ENCODE results near the gene THSD7B.

DNA sequence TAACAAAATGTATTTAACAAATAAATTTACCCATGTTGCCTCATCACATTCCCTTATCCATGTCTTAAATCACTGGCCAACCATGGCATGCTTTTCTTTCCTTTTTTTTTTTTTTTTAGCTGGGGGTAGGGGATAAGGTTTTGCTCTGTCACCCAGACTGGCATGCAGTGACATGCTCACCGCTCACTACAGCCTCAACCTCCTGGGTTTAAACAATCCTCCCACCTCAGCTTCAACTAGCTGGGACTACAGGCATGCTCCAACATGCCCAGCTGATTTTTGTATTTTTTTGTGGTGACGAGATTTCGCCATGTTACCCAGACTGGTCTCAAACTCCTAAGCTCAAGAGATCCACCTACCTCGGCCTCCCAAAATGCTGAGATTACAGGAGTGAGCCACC lies 266.4 kb downstream of the THSD7B start:
- no peak for TF ChIP-seq FOSL2 (IDR thresholded peaks at IDR 0.05)
- no peak for TF ChIP-seq FOSL2 (CRISPR knock-in tag; IDR thresholded peaks at IDR 0.05)
- TF ChIP-seq, protein P1, sequence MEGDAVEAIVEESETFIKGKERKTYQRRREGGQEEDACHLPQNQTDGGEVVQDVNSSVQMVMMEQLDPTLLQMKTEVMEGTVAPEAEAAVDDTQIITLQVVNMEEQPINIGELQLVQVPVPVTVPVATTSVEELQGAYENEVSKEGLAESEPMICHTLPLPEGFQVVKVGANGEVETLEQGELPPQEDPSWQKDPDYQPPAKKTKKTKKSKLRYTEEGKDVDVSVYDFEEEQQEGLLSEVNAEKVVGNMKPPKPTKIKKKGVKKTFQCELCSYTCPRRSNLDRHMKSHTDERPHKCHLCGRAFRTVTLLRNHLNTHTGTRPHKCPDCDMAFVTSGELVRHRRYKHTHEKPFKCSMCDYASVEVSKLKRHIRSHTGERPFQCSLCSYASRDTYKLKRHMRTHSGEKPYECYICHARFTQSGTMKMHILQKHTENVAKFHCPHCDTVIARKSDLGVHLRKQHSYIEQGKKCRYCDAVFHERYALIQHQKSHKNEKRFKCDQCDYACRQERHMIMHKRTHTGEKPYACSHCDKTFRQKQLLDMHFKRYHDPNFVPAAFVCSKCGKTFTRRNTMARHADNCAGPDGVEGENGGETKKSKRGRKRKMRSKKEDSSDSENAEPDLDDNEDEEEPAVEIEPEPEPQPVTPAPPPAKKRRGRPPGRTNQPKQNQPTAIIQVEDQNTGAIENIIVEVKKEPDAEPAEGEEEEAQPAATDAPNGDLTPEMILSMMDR (IDR thresholded peaks at IDR 0.05): no peak
- no peak for TF ChIP-seq RAD21 (conservative IDR thresholded peaks at IDR 0.05 in 1 of 2, IDR thresholded peaks at IDR 0.05 in 1 of 2)
- TF ChIP-seq RNF2 (IDR thresholded peaks at IDR 0.05; ENCODE audit: borderline replicate concordance, low read depth): no peak
- TF ChIP-seq POLR2A (IDR thresholded peaks at IDR 0.05; ENCODE audit: low read length): no peak
- TF ChIP-seq, protein P2, sequence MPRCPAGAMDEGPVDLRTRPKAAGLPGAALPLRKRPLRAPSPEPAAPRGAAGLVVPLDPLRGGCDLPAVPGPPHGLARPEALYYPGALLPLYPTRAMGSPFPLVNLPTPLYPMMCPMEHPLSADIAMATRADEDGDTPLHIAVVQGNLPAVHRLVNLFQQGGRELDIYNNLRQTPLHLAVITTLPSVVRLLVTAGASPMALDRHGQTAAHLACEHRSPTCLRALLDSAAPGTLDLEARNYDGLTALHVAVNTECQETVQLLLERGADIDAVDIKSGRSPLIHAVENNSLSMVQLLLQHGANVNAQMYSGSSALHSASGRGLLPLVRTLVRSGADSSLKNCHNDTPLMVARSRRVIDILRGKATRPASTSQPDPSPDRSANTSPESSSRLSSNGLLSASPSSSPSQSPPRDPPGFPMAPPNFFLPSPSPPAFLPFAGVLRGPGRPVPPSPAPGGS (IDR thresholded peaks at IDR 0.05): no peak
- TF ChIP-seq ZNF302 (CRISPR knock-in tag; IDR thresholded peaks at IDR 0.05): no peak
- TF ChIP-seq ESRRA (IDR thresholded peaks at IDR 0.05; ENCODE audit: borderline replicate concordance, low read length): no peak
- TF ChIP-seq, protein P3, sequence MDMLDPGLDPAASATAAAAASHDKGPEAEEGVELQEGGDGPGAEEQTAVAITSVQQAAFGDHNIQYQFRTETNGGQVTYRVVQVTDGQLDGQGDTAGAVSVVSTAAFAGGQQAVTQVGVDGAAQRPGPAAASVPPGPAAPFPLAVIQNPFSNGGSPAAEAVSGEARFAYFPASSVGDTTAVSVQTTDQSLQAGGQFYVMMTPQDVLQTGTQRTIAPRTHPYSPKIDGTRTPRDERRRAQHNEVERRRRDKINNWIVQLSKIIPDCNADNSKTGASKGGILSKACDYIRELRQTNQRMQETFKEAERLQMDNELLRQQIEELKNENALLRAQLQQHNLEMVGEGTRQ (IDR thresholded peaks at IDR 0.05): no peak
